Gastroesophageal sphincter (tissue), 3 donors: ENCODE results near the gene PDLIM4.

ENCODE experiments used
- CTCF ChIP-seq, 4 experiments: fragments of 200-600 bp in 2 of 4; fragments of 450-650 bp in 2 of 4; sonication (generic) in 1 of 4; IDR thresholded peaks; one replicate each; pipeline ENCODE4 v1.5.1; 2017 to 2019; ENCODE audit warnings: antibody characterized with exemption in 4 of 4, mild to moderate bottlenecking in 2 of 4, moderate library complexity in 2 of 4
- EP300 ChIP-seq: sonication (generic); formaldehyde crosslinking; IDR thresholded peaks from one replicate; pipeline ENCODE4 v1.6.1; 2017; ENCODE audit warnings: antibody characterized with exemption, mild to moderate bottlenecking

GRCh38 chr5:132214491-132214890 is 43.0 kb upstream of the PDLIM4 start:
- no peak for TF ChIP-seq CTCF (IDR thresholded peaks at IDR 0.05)
- no peak for TF ChIP-seq EP300
